Activated CD8-positive, alpha-beta memory T cell treated with anti-CD3 and anti-CD28 coated beads, Interleukin-2, amount 10 ng/mL, durations not matched to agents 7 days and 5 days (primary cell): Measurements from ENCODE around the gene PTCHD1. TPM values are rescaled to one million over a fixed set of nuclear protein-coding genes. Genes with fewer than 3 reads are reported as not detected.

Experiments used
- ATAC-seq: fragments of 150-1000 bp; cut with Tn5 transposase; one replicate; pipeline ENCODE4 v1.10.0; 2021; ENCODE audit warnings: moderate library complexity
- CTCF ChIA-PET: fragments of 350-600 bp; sonication (Branson Sonifier 250); formaldehyde crosslinking; loops from one replicate; lab custom pipeline; 2021; ENCODE audit warnings: antibody characterized with exemption; lab: Charles Lee
- DNase-seq: peaks from one replicate; pipeline ENCODE4 v3.0.0-alpha.2; 2020
- H3K27ac Mint-ChIP-seq: one replicate; pipeline ENCODE4 v1.8.0; 2021; ENCODE audit warnings: mild to moderate bottlenecking, mixed read lengths
- H3K27me3 Mint-ChIP-seq: one replicate; pipeline ENCODE4 v1.8.0; 2021; ENCODE audit warnings: mixed read lengths
- H3K36me3 Mint-ChIP-seq: one replicate; pipeline ENCODE4 v1.8.0; 2021; ENCODE audit warnings: mild to moderate bottlenecking, mixed read lengths
- H3K4me1 Mint-ChIP-seq: one replicate; pipeline ENCODE4 v1.8.0; 2021; ENCODE audit warnings: mixed read lengths
- H3K4me3 Mint-ChIP-seq: one replicate; pipeline ENCODE4 v1.8.0; 2021; ENCODE audit warnings: mild to moderate bottlenecking, moderate library complexity, mixed read lengths
- H3K9me3 Mint-ChIP-seq: one replicate; pipeline ENCODE4 v1.8.0; 2022; ENCODE audit warnings: low read depth, mixed read lengths
- total RNA-seq, 2 experiments: library from RNA; stranded (reverse); gene quantifications; one replicate each; pipeline ENCODE4 v1.2.3, GENCODE V29; 2021

The PTCHD1 gene
- total RNA-seq = not detected

DNA sequence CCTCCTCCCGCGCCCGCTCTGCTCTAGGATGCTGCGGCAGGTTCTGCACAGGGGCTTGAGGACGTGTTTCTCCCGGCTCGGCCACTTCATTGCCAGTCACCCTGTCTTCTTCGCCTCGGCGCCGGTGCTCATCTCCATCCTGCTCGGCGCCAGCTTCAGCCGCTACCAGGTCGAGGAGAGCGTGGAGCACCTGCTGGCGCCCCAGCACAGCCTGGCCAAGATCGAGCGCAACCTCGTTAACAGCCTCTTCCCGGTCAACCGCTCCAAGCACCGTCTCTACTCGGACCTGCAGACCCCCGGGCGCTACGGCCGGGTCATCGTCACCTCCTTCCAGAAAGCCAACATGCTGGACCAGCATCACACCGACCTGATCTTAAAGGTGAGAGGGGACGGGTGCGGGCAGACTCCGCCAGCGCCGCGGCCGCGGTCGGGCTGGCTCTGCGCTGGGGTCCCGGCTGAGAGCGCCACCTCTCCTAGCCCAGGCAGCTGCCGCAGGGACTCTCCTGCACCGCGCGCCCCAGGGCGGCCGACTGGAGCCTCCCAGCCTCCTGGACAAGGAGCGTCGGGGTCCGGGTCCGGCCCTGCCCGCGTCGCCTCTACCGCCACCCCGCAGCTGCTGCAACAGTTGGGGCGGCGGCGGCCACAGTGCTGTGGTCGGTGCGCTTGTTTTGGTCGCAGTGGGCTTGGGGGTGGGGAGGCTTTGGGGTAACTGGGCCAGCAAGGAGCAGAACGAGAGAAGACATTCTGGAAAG lies at the start of gene PTCHD1:
Gene PTCHD1 (plus strand): TSS at position 2 of the 752 bp plus-strand sequence. CDS start 27 bp downstream, at position 29.
- Mint-ChIP-seq H3K27ac (no peak within 1 kb of the TSS), H3K4me3 (no peak within 1 kb of the TSS), H3K27me3 (peaks cover 52% of the 10 kb centered on the region), H3K4me1 (peaks cover 3% of the 10 kb centered on the region), H3K36me3 (no peaks in the 10 kb centered on the region), H3K9me3 (no peaks in the 10 kb centered on the region)
- CTCF ChIA-PET = no interaction called here
- no peak for ATAC-seq
- no peak for DNase-seq

DNA sequence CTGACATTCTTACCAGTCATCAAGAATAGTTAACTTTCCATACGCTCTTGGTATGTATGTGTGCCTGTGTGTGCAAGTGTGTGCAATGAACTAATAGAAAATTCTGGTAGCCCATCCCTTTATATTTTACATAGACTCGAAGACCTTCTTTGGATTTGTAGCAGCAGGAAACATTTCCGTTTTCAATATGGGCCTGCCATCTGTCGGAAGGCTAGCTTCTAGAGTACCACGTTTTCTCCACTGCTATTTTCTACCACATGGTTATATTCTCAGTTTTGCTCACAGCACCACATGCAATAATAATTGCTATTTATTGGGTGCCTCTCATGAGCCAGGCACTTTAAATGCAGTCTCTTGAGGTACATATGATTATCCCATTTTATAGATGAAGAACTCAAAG lies 47.9 kb upstream of the PTCHD1 start:
- no peaks in the 10 kb centered on the region for H3K4me1 Mint-ChIP-seq
- no peaks in the 10 kb centered on the region for H3K36me3 Mint-ChIP-seq
- ATAC-seq (no peak), DNase-seq (no peak)
- CTCF ChIA-PET = no interaction called here
- H3K27ac Mint-ChIP-seq = no peak overlapping the region
- H3K9me3 Mint-ChIP-seq = no peaks in the 10 kb centered on the region
- no peak overlapping the region for H3K4me3 Mint-ChIP-seq
- H3K27me3 Mint-ChIP-seq = no peaks in the 10 kb centered on the region

DNA sequence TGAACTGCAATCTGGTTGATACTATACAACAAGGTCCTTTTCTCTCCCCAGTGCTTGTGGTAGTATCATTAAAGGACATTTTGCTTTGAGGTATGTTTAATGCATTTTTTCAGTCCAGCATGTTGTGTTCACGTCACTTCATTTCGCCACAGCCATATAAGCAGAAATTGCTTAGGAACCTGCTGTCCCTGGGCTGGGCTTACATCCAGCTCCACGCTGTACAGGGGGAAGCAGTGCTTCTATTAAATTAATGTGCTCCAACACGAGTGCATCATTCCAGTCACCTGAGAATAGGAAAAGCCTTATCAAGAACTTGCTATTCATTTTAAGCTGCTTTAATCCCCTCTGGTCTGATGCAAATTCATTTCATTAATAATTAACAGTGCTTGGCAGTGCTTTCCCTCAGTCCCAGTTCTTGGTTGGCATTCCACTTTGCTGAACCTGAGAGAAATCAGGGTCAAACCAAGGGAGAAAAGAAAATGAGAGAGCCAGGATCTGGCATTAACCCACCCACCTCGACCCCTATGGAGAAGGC lies 47.4 kb upstream of the PTCHD1 start:
- DNase-seq (no peak), ATAC-seq (no peak)
- Mint-ChIP-seq H3K36me3 (no peaks in the 10 kb centered on the region), H3K9me3 (no peaks in the 10 kb centered on the region), H3K27ac (no peak overlapping the region), H3K27me3 (no peaks in the 10 kb centered on the region), H3K4me3 (no peak overlapping the region), H3K4me1 (no peaks in the 10 kb centered on the region)
- CTCF ChIA-PET = no interaction called here

DNA sequence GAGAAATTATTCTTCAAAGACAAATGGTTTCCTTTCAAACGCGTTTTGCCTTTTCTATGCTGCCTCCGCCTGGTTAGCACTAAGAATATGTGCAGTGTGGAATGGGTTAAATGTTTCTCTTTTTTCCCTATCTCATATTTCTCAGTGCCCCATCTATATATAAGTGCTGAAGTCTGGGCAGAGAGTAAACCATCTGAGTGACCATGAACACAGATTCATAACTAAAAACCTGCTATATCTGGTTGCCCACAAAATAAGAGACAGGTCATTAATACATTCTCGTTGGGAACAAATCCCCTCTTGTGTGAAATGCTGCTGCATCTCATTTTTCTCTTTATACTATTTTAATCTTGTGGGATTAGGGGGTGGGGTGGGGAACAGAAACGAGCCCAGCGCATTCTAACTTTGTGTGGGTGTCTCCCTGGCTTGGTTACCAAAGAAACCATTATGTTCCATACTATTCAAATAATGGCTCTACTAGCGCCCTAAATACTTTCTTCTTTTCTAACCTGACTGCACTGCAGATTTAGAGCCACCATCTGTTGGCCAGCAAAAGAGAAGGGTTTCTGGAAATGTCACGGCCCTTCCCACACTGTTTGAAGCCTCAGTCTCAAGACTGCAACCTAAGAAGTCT lies 42.2 kb upstream of the PTCHD1 start:
- H3K4me1 Mint-ChIP-seq = no peaks in the 10 kb centered on the region
- H3K4me3 Mint-ChIP-seq = no peak overlapping the region
- no peaks in the 10 kb centered on the region for H3K9me3 Mint-ChIP-seq
- DNase-seq (no peak), ATAC-seq (no peak)
- H3K36me3 Mint-ChIP-seq = no peaks in the 10 kb centered on the region
- CTCF ChIA-PET = no interaction called here
- H3K27ac Mint-ChIP-seq = no peak overlapping the region
- no peaks in the 10 kb centered on the region for H3K27me3 Mint-ChIP-seq

DNA sequence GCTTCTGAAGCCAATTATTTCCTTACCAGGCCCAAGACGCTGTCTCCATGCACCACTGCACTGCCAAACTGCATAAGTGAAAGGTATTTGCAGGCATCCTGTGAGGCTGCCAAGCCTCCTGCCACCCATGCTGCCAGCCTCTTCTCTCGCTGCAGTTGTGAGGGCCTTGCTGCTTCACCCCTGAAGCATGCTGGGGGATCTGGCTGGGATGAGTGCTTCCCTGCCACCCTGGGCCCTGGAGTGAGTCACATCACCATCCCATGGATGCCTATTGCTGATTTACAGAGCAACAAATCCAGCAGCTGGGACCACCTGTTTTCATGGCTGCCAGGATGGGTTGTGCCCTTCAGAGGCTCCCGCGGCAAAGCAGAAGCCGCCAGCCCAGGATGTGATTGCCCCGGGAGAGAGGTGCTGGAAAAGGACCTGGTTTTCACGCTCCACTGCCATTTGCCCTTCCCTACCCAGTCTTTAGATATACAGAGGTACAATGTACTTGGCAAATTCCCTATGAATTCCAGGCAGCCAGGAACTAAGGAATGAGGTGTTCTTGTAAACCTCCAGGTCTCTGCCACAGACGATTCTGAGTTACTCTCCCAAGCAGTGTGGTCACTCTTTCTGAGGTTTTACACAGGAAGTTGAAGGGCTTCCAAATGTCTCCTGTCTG lies 41.5 kb upstream of the PTCHD1 start:
- Mint-ChIP-seq H3K36me3 (no peaks in the 10 kb centered on the region), H3K4me3 (no peak overlapping the region), H3K9me3 (no peaks in the 10 kb centered on the region), H3K27ac (no peak overlapping the region), H3K4me1 (no peaks in the 10 kb centered on the region), H3K27me3 (no peaks in the 10 kb centered on the region)
- no peak for DNase-seq
- CTCF ChIA-PET = no interaction called here
- no peak for ATAC-seq

DNA sequence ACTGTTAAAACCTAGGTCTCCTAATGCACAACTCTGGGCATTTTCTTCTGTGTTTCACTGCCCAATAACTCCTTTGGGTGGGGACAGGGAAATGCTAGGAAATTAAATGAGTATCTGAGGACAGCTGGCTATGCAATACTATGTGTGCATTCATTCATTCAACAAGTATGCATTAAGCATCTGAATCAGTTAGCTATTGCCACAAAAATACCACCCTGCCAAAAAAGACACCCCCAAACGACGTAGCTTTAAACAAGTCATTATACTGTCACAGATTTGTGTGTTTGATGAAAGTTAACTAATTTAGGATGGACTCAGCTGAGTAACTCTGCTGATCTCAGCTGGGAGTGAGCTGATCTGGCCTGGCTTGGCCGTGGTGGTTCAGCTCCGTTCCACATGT lies 29.8 kb upstream of the PTCHD1 start:
- no peaks in the 10 kb centered on the region for H3K27me3 Mint-ChIP-seq
- no peaks in the 10 kb centered on the region for H3K4me1 Mint-ChIP-seq
- no peaks in the 10 kb centered on the region for H3K9me3 Mint-ChIP-seq
- H3K4me3 Mint-ChIP-seq = no peak overlapping the region
- DNase-seq = no peak
- H3K36me3 Mint-ChIP-seq = no peaks in the 10 kb centered on the region
- no peak overlapping the region for H3K27ac Mint-ChIP-seq
- CTCF ChIA-PET = interaction anchor here (1.4 kb wide), 1 partner anchor 13 kb away, joined by 4 read pairs; no protein-coding TSS in a partner anchor
- no peak for ATAC-seq

DNA sequence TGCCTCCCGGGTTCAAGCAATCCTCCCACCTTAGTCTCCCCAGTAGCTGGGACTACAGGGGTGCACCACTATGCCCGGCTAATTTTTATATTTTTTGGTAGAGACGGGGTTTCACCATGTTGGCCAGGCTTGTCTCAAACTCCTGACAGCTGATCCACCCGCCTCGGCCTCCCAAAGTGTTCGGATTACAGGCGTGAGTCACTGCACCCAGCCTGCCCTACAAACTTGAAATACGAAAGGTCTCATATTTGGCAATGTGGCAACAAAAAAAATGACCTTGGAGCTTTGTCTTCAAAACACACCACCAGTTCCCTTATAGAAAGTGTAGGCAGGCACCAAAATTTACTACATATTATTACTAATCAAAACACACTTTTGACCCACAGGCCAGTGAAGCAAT lies 22.9 kb upstream of the PTCHD1 start:
- Mint-ChIP-seq H3K4me1 (no peaks in the 10 kb centered on the region), H3K27ac (no peak overlapping the region), H3K4me3 (no peak overlapping the region), H3K36me3 (no peaks in the 10 kb centered on the region), H3K9me3 (no peaks in the 10 kb centered on the region), H3K27me3 (no peaks in the 10 kb centered on the region)
- no peak for DNase-seq
- CTCF ChIA-PET = no interaction called here
- no peak for ATAC-seq

DNA sequence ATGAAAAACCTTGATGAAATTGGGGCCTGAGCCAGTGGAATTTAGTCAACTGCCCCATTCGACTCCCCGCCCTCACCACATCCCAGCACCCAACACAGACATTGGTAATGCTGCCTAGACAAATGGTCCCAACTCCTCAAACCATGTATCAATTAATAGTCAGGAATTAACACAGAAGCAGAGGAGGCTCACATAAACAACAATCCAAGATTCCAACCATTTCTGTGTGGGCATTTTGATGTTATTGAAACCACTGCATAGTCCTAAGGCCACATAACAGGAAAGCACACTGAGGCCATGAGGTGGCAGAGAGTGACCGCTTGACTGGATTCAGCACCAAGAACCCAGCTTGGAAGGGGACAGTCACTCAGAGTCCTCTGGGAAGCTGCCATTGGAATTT lies 22.5 kb upstream of the PTCHD1 start:
- Mint-ChIP-seq H3K4me3 (no peak overlapping the region), H3K36me3 (no peaks in the 10 kb centered on the region), H3K27me3 (no peaks in the 10 kb centered on the region), H3K27ac (no peak overlapping the region), H3K9me3 (no peaks in the 10 kb centered on the region), H3K4me1 (no peaks in the 10 kb centered on the region)
- CTCF ChIA-PET = no interaction called here
- DNase-seq (no peak), ATAC-seq (no peak)

DNA sequence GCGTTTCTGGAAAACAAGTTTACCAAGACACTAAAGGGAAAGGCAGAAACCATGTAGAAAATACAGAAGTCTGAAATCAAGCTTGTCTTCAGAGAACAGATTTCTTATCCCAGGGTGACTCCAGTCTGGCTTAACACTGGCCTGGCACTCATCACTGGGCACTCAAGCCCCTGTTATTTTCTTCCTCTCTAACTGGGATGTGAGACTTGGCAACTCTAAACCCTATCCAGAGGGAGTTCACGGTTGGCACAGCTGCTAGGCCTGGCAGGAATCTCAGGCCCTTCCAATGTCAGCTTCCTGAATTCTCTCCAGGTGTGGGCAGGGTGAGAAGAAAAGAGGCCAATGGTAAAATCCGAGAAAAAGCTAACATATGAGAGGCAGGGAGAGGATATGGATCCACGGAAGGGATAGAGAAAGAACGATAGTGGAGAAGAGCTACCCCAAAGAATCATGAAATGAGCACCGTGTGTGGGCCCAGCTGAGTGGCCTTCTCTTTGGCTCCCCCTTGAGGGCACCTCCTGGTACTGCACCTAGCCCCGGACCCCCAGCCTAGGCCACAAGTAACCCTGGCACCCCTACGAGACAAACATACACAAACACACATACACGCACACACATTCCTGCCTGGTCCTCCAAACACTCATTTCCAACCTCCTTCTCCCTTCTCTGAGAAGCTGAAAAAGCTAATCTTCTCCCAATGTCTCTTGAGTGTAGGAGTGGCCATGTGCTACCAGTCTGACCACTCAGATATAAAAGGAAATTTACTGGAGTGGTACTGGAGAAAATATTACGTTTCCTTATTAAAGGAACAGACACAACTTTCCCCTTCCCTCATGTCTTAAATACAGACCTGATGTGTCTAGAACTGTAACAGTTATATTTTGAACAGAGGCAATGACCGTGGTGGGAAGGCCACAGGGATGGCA lies 16.6 kb upstream of the PTCHD1 start:
- Mint-ChIP-seq H3K9me3 (no peaks in the 10 kb centered on the region), H3K36me3 (no peaks in the 10 kb centered on the region), H3K27me3 (no peaks in the 10 kb centered on the region), H3K4me3 (no peak overlapping the region), H3K27ac (no peak overlapping the region), H3K4me1 (no peaks in the 10 kb centered on the region)
- ATAC-seq = no peak
- DNase-seq = peak; percentile 41
- CTCF ChIA-PET = interaction anchor here (0.6 to 0.8 kb wide), 2 partner anchors 13 to 51 kb away, joined by 3 to 4 read pairs; no protein-coding TSS in a partner anchor

DNA sequence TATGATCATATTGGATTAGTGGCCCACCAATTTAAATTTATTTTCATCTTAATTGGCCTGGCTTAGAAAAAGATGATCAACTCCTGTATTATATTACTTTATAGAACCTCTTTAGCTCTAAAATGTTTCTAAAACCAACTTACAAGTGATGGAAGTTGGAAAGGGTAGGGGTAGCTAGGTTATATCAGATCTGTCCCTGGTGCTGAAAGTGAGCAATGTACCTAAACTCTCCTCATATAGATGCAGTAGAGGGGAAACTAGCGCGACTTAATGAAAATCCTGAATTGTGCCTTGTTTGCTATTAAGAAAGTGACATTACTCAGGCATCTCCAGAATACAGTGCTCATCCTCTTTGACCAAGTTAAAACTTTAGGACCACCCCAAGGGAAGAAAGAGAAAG lies 7.5 kb upstream of the PTCHD1 start:
- no peaks in the 10 kb centered on the region for H3K36me3 Mint-ChIP-seq
- no peak overlapping the region for H3K4me3 Mint-ChIP-seq
- H3K4me1 Mint-ChIP-seq = no peaks in the 10 kb centered on the region
- no peak overlapping the region for H3K27ac Mint-ChIP-seq
- ATAC-seq (no peak), DNase-seq (no peak)
- peaks cover 14% of the 10 kb centered on the region for H3K27me3 Mint-ChIP-seq
- CTCF ChIA-PET = no interaction called here
- no peaks in the 10 kb centered on the region for H3K9me3 Mint-ChIP-seq

DNA sequence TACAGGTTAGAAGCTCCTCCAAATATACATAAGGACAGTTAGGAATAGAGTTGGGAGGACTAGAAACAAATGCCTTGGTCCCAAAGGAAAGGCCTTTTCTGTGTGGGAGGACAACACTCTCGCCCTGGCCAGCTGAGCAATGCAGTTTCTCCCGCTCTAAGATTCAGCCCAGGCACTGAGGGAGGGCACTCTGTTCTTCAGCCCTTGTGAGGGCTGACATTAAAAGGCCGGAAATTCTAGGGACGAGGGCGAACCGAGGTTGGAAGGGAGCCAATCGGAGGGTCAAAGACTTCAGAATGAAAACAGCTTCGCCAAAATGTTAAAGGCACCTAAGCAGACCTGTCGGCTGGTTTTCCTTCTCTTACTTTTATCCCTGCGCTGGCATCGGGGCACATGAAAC lies 2.9 kb upstream of the PTCHD1 start:
- DNase-seq (no peak), ATAC-seq (no peak)
- no peak overlapping the region for H3K4me3 Mint-ChIP-seq
- CTCF ChIA-PET = no interaction called here
- H3K9me3 Mint-ChIP-seq = no peaks in the 10 kb centered on the region
- H3K27ac Mint-ChIP-seq = no peak overlapping the region
- H3K36me3 Mint-ChIP-seq = no peaks in the 10 kb centered on the region
- H3K4me1 Mint-ChIP-seq = peaks cover 3% of the 10 kb centered on the region
- peaks cover 45% of the 10 kb centered on the region for H3K27me3 Mint-ChIP-seq

DNA sequence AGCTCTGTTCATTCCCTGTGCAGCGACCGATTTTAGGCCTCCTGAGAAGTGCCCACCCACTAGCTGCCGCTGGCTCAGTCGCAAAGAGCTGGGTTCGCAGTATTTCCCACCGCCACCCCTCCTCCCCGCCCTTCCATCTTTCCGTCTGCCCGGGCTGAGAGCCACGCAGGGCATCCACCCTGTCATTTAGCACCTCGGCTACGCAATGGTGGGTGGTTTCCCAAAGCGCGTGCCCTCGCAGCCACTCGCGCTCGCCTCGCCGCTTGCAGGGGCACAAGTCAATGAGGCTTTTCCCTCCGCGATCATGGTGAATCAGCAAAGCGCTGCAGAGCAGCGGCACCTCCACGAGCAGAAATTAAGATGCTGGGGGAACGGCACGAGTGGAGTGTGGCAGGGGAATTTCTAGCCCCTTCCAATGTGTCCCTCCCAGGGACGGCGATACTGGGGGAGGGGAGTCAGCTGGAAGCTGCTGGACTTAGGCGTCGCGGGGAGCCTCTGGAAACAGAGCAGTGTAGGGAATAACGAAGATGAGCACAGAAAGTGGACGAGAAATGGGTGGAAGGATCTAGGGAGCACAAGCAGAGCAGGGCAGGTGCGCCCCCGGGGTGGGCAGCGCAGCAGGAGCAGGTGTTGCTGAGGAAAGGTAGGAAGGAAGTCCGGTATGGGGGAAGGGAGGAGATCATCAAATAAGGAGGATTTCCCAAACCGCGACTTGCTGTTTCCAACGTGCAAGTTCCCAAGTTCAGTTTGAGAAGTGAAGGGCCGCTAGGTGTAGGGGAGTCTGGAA lies 2.4 kb upstream of the PTCHD1 start:
- ATAC-seq (no peak), DNase-seq (no peak)
- CTCF ChIA-PET = no interaction called here
- Mint-ChIP-seq H3K4me3 (no peak overlapping the region), H3K27me3 (peaks cover 48% of the 10 kb centered on the region), H3K27ac (peak overlapping the region; percentile 32), H3K4me1 (peaks cover 3% of the 10 kb centered on the region), H3K36me3 (no peaks in the 10 kb centered on the region), H3K9me3 (no peaks in the 10 kb centered on the region)
